M059J (cell line): ENCODE data around the gene SH3PXD2A. TPM values are rescaled to one million over a fixed set of nuclear protein-coding genes. Genes with fewer than 3 reads are reported as not detected.
"Not testable (repeated sequence)": the region's sequence is repeated elsewhere in the genome, so short reads cannot be mapped to it uniquely, and the experiment has no call there.

Source experiments
- DNase-seq: peaks from one replicate; pipeline ENCODE4 v3.0.0-alpha.2; 2012; ENCODE audit warnings: low read depth
- total RNA-seq: library from RNA; depleted of rRNA; stranded (reverse); fragments of >200 nt; shearing (Covaris generic); gene quantifications from 2 replicates; pipeline ENCODE4 v1.2.3, GENCODE V29; 2014

SH3PXD2A gene
- total RNA-seq, 1 experiment from 2014 or later, result 5.0 TPM

DNA sequence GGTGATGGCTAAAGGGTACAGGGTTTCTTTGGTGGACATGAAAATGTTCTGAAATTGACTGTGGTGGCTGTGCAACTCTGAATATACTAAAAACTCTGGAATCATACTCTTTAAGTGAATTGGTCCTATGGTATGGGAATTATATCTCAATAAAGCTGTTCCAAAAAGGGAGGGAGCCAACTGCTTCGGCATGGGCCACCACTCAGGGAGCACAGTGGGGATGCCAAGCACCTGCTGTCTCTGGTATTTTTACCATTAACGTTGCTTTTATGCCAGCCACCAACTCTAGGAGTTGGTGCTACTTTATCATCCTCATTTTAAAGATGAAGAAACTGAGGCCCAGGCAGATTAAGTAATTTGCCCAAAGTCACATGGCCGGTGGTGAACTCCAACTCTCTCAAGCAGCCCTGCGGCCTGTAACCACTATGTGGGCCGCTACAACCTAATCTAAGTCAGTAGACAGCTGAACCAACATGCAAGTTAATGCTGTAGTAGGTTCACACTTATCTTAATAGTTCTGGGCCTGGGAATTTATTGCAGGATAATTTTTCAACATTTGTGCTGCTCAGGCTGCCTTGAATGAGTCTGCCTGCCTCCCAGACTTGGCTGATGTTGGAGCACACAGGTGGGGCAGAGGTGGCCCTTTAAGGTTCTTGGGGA is 20.8 kb downstream of the SH3PXD2A start:
- DNase-seq, result no peak

DNA sequence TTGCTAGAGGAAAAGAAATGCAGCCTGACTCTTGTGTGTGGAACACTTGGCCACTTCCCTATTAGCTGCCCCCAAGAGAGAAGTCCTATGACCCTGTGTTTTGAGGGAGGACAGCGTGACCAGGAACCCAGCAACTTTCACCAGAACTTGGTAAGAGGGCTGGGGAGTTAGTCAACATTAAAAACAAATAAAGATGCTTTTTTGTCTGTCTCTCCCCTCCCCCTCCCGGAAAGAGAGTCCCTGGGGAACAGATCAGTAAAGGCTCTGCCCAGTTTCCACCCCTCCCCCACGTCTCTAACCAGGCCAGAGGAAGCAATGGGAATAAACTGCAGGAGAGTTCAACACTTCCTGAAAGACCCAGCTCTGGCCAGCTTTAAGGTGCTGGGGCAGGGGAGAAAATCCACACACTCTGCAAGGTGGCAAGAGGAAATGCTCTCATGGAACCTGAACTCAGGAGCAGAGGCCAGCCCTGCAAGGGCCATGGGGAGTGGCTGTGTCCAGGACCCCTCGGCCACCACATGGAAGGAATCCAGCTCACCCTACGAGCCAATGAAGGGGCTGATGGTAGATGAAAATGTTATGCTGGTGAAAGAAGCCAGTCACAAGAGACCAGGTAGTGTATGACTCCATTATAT is 21.5 kb downstream of the SH3PXD2A start:
- no peak for DNase-seq

DNA sequence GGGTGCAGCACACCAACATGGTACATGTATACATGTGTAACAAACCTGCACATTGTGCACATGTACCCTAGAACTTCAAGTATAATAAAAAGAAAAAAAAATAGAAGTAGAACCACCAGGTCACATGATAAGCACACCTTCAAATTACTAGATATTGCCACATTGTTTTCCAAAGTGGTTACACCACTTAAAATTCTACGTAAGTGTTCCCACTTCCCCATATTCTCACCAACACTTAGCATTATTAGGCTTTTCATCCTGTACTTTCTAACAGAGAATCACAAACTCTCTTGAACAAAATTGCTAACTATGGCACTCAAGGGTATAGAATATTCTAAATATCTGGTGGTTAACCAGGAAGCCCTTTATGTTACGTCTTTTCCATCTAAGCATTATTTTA is 22.6 kb downstream of the SH3PXD2A start:
- no peak for DNase-seq

DNA sequence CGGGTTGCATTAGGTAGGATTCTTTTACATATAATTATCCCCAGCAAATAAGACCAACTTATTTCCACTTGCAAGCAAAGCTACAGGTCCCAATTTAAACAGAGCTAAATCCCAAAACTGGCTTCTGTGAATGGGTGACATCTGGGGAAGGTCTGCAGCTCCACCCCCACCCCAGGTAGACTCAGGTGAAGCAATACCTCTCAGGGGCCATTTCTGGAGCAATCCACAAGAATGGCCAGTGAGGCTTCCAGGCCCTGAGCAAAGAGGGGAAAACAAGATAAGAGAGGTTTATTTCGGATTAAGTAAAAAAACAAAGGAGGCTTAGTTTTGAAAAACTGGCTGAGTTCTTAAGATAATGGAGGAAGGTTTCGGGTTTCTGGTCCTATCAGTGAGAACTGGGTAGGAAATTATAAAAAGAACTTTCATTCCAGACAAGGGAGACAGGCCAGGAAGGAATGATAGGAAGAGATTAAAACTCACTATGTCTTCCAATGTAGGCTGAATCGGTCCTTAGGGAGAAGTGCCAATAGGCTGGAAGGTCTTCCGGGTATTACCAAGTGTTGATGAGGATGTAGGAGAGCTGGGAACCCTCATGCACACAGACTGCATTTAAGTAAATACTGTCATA is 25.4 kb downstream of the SH3PXD2A start:
- DNase-seq, result no peak

DNA sequence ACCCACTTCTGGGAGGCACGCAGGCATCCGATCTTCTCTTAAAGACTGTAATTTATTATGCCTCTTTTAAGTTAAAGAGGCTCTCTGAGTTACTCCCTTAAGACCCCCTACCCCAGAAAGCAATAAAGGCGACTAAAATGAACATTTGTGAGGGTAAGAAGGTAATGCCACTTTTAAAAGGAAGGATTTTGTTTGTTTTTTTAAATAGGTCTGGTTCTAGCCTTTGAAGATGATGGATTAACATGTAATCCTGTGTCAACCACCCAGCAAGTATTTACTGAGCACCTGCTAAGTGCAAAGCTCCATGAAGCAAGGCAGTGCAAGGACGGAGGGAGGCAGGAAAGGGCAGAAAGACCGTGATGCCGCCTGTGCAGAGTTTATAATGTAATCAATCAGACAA is 26.1 kb downstream of the SH3PXD2A start:
- no peak for DNase-seq

DNA sequence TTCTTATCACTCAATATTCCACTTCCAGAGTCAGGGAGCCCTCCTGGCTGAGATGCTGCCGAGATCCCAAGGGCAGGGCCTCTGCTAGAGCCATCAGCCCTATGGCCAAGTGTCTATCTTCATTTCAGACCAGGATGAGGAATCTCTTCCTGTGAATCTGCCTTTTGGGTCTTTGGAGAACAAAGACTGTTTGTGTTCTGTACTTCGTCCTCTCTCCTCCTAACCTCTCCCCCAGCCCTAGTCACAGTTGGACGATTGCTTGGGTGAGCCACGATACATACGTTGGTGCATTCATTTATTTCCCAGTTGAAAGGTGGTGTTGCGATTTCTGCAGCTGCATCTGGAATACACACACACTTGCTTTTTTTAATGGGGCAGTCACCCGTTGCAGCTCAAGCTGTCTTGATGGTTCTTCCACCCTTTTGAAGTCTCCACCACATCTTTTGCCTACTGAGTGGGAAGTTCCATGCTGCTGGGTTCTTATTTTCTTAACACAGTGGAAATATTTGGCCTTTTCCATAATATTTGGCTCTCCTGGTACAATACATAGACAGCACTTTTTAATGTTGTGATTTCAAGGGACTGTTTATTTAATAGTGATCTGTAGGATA is 26.7 kb downstream of the SH3PXD2A start:
- DNase-seq, result no peak

DNA sequence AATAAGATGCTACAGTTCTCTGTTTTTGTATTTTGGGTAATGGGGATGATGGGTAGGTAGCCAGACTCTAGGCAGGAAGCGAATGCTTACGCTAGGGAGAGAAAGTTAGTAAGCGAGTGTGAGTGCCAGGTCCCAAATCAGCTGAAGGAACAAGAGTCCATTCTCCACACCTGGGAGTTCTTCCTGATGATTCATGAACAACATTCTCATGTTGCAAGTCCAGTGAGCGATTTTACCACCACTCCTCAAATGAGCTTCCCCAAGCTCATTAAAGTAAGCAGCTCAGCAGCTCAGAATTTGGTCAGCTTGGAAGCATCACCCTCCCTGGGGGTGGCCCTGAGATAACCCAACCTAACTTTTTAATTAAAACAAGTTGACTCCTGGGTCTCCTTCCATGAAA is 27.3 kb downstream of the SH3PXD2A start:
- DNase-seq, result peak; percentile 39

DNA sequence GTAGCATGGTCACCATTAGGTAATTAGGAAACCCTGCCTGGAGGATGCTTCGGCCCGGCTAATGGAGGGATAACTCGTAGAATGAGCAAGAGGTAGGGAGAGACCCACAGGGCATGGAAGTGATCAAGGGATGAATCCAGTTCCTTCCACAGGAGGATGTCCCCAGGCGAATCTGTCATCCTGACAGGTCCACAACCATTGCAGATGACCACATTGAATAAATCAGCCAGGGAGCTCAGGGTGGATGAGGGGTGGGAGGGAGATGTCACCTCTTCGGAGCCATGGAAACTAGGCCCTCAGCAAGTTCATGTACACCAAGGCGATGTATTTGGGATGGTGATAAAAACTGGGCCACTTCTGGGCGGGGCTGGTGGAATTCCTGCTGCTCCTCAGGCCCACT is 28.5 kb downstream of the SH3PXD2A start:
- DNase-seq, result no peak

DNA sequence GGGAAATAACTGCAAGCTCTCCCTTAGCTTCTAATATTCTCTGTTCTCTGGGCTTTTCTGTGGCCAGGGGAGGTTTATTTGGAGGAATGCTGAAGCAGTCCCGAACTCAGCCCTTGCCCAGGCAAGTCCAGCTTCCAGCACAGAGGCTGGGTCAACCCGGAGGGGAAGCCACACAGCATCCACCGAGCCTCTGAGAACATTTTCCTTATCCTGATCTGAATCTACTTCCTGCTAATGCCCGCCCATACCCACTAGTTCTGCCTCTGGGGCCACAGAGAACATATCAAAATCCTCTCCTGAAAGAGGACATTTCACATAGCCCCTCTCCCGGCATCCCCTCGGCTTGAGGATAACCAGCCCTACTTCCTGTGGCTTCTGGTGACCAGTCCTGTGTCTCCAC is 31.1 kb downstream of the SH3PXD2A start:
- DNase-seq, result no peak

DNA sequence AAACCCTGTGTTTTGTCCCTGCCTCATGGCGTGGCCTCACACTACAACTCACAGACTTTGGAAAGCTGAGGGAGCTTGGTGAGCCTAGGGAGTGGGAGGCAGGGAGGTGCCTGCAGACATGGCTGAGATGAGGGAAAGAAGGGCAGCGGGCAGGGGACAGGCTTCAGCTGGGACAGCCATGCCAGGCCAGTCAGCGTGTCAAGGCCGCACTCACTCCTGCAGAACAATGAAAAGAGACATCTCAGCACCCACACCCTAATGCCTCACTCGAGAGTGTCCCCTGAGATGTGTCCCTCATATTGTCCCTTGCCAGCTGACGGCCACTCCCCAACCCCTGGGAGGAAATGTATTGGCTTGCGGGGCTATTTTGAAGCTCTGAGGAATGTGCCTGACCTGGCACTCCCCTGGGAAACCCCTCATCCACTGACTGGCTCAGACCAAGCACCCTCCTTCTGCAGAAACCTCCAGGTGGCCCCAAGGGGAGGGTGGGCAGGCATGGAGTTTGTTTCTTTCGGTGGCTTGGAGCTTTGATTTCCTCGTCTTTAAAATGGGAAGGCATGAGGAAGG is 31.6 kb downstream of the SH3PXD2A start:
- DNase-seq, result no peak

DNA sequence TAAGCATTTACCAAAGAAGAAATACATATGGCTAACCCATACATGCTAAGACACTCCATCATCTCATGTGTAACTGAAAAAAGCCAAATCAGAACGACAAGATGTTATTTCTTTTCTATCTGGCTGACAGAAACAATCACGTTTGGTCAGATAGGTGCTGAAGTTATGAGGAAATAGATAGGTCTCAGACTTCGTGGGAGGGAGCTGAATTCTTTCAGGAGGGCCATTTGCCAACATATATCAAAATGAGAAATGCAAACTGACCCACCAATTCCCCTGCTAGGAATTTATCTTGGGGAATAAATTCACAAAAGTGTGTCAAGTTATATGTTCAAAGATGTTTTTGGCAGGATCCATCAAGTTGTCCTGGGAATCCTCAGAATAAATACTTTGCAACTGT is 32.6 kb downstream of the SH3PXD2A start:
- DNase-seq, result no peak

DNA sequence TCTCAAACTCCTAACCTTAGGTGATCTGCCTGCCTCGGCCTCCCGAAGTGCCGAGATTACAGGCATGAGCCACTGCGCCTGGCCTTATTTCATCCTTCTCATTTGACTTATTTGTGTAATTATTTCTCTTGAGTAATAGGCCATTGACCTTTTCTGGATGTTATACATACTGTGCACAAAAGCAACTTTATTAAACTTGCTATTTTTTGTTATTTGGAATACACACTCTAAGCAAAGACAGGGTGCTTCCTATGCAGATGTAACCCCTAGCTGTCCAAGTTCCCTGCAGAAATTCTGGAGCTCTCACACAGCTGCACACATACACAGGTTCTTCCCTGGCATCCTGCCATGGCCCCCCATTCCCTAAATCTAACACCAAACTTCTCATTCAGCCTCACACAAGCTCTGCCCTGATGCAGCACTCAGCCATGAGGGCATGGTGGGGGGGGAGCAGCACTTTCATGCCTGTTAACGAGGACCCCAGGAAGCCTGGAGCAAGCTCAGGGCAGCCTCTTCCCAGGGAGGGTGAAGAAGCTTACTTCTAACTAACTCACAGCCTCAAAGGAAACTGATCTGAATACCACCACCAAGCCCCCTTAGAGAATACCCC is 33.2 kb downstream of the SH3PXD2A start:
- no peak for DNase-seq

DNA sequence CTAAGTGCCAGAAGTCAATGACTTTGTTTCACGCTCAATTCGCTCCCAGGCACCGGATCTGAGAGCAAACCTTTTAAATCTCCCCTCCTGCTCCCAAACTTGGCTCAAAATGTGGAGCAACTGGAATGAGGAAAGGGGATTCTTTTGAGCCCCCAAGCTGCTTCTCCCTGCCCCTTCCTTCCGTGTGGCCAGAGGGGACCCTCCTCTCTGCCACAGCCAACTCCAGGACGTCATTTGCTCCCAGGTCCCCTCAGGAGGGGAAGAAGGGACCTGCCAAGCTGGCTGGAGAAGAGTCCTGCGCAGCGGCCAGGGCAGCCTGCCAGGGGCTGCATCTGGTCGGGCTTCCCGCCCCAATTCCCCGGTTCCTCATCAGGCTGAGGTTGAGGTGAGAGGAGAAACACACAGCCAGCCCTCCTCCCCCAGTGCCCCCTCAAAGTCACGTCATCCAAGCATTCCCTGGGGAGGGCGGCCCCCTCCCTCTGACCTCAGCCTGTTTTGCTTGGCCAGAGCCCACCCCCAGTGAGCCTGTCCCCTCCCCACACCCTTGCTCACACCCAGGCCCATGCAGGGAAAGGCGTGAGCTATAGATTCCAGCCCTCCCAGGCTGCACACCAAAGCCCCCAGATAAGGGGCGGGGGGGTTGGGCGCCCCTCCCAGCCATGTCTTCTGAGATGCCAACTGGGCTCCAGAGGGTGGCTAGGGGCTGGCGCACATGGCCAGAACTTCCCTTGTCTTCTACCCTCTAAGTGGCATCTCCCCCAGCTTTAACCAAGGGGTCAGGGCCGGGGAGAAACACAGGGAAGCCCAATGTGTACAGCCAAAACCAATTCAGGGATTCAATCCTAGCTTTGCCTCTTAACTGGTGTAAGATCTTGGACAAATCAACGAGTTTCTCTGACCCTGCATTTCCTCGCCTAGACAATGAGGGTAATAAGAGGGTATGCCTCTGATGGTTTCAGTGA is 35.0 kb downstream of the SH3PXD2A start:
- peak; percentile 18 for DNase-seq

DNA sequence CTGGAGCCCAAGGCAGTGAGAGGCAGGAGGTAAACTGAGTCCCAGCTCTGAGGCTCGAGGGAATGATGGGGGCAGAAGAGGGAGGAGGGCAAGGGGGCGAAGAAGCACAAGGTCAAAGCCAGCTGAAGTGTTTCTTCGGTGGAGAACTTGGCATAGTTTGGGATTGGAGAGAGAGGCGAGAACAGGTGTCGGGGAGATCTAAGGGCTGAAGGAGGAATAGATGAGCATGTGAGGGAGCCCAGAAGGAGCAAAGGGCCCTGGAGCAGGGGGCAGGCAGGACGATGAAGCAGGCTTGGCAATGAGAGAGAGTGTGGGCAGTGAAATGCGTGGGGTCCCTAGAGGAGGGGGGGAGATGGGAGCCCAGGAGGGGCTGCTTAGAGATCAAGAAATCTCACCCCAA is 35.9 kb downstream of the SH3PXD2A start:
- no peak for DNase-seq

DNA sequence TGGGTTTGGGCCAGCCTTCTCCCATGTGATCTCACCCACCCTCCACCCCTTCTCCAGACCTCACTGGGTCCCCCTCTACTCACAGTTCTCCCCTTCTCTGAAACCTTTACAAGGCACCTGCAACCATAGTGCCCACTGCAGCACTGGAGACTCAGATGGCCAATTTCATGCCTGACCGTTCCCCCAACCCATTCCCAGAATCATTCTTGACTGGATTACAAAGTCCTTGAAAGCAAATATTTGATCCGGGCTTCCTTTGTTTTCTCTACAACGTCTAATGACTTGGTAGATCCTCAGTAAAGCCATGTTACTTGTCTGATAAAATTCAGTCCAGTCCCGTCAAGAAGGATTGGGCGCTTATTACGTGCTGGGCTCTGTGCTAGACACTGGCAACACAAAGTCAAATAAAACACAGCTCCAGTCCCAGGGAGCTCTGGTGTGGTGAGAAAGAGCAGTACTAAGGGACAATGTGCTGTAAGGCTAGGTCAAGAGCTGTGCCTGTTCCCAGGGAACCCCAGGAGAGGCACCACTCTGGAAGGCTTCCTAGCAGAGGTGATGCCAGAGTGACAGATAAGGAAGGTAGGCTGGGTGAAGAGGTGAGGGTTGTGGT is 36.5 kb downstream of the SH3PXD2A start:
- DNase-seq, result no peak

DNA sequence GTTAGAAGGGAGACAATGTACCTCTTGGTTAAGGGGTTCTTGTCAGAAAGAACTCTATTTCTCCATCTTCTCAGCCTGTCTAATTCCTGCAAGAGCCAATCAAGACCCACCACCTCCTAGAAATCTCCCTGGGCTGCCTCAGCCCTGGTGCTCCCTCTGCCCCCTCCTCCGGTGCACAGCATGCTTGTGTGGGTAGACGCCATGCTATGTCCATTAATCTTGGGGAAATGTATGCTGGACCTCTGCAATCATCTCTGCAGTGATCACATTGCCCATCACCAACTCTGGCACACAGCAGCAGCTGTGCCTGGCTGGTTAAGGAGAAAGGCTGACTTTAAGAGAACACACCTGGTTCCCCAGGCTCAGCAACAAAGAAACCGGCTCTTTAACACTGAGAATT is 37.3 kb downstream of the SH3PXD2A start:
- no peak for DNase-seq

DNA sequence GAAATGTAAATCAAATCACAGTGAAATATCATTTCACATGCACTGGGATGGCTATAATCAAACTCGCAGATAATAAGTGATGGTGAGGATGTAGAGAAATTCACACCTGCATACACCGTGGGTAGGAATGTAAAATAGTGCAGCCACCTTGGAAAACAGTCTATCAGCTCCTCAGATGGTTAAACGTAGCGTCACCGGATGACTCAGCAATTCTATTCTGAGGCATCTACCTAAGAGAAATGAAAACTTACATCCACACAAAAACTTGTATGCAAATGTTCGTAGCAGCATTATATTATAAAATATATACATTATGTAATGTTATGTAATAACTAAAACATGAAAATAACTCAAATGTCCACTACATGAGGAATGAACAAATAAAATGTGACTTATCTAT is 38.9 kb downstream of the SH3PXD2A start:
- peak; percentile 63 for DNase-seq

DNA sequence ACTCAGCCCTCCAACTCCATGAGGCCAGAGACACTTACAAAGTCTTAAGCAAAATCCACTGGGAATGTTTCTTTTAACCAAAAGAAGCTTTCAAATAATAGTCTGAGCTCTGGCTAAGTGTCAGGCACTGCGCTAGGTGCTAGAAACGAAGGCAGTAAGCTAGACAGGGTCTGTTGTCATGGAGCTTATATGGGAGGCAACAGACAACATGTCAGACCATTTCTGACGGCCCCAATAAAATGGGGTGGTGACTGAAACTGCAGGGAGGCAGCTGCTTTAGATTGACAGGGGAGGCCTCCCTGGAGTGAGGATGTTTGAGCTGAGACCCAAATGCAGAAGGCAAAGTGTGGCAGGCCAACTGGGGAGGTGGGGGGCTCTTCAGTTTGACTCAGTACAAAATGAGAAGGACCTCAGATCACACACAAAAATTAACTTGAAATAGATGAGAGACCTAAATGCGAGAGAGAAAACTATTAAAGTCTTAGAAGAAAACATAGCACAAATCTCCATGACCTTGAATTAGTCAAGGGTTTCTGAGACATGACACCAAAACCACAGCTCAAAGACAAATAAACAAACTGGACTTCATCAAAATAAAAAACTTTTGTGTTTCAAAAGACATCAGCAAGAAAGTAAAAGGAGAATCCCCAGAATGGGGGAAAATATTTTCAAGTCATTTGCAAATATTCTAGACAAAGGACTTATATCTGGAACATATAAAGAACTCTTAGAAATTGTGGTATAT is 40.6 kb downstream of the SH3PXD2A start:
- peak; percentile 71 for DNase-seq

DNA sequence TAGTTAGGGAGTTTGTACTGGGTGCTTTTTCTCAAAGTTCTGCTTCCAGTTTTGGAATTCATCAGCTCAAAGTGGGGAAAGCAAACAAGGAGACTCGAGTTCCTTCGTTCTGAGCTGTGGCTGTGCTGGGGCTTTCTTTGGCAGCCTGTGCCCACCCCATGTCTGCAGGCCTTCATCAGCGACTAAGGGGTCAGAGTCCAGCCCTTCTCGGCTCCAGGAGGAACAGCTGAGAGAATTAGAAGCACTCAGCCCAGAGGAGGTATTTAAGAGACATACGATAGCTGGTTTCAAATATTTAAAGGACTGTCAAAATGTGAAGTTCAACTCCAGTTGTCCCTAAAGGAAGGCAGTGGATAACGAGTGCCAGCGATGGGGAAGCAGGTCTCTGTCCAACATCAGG is 41.3 kb downstream of the SH3PXD2A start:
- DNase-seq, result no peak

DNA sequence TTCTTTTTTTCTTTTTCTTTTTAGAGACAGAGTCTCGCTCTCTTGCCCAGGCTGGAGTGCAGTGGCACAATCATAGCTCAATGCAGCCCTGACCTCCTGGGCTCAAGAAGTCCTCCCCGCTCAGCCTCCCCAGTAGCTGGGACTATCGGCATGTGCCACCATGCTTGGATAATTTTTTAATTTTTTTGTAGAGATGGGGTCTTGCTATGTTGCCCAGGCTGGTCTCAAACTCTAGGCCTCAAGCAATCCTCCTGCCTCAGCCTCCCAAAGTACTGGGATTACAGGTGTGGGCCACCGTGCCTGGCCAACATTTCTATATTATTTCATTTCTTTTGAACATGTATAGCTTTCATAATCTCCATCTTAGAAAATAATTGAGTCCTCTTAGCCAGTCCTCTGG is 42.1 kb downstream of the SH3PXD2A start:
- DNase-seq, result not testable (repeated sequence)
